K562 (cell line): ENCODE results near the gene ATP4B. TPM values are rescaled to one million over a fixed set of nuclear protein-coding genes. Genes with fewer than 3 reads are reported as not detected.

Experiments
- ATAC-seq: fragments of 200-7000 bp; cut with Tn5 transposase; 3 replicates; pipeline ENCODE4 v1.9.1; 2020; ENCODE audit warnings: moderate library complexity
- BruUV-seq: library from RNA; stranded (reverse); fragments of 400-500 nt; replicated peaks from 2 replicates; lab custom pipeline; 2021; lab: Mats Ljungman, UMichigan
- CTCF ChIA-PET: fragments of 300-600 bp; formaldehyde crosslinking; extraction: SDS; loops from one replicate; lab custom pipeline; 2021; ENCODE audit warnings: low intra/inter-chr PET ratio; lab: Yijun Ruan, JAX
- POLR2A ChIA-PET: fragments of 300-600, 350-650 bp; sonication (Branson Sonifier 250); formaldehyde crosslinking; extraction: SDS; loops from one replicate; lab custom pipeline; 2021; ENCODE audit warnings: antibody characterized with exemption, inconsistent platforms; lab: Yijun Ruan, JAX
- DNase-seq, 4 experiments: peaks; one replicate each; pipeline versions ENCODE4 v3.0.0 to v3.0.0-alpha.2; 2011 to 2018; ENCODE audit warnings: low spot score in 3 of 4, mixed read lengths in 3 of 4; ENCODE audit errors: extremely low read depth in 1 of 4
- FAIRE-seq: peaks from 2 replicates; lab custom pipeline; 2011; peaks lifted over from hg19 to GRCh38; lab: Jason Lieb, UNC
- H2AFZ ChIP-seq: 2 replicates; pipeline ENCODE4 v1.6.0; 2011; ENCODE audit warnings: low read depth, low read length, control low read depth, inconsistent platforms
- H3K27ac ChIP-seq: fragments of 200-600 bp; 3 replicates; pipeline ENCODE4 v1.8.0; 2011; ENCODE audit warnings: low read depth, mild to moderate bottlenecking, control low read depth, inconsistent platforms, low read length, moderate library complexity, mixed read lengths; ENCODE audit errors: extremely low read depth
- H3K27me3 ChIP-seq, 2 experiments: fragments of 300-600 bp in 1 of 2; 2 replicates in 1 of 2; 3 replicates in 1 of 2; pipeline versions ENCODE4 v1.6.0 to v1.8.0; 2011; ENCODE audit warnings: inconsistent platforms in 2 of 2, low read length in 2 of 2, mild to moderate bottlenecking in 1 of 2, mixed read lengths in 1 of 2, moderate library complexity in 1 of 2; ENCODE audit not compliant: control insufficient read depth in 2 of 2, insufficient read depth in 2 of 2
- H3K36me3 ChIP-seq: fragments of 300-600 bp; 3 replicates; pipeline ENCODE4 v1.8.0; 2011; ENCODE audit warnings: mild to moderate bottlenecking, low read length, inconsistent platforms; ENCODE audit not compliant: control insufficient read depth, insufficient read depth
- H3K4me1 ChIP-seq, 2 experiments: fragments of 200-600 bp in 1 of 2; replicated peaks in 1 of 2; 2 replicates in 1 of 2; 3 replicates in 1 of 2; pipeline versions ENCODE4 v1.5.1 to v1.8.0; 2011; ENCODE audit warnings: inconsistent platforms in 2 of 2, low read length in 2 of 2, mild to moderate bottlenecking in 1 of 2, mixed read lengths in 1 of 2, moderate library complexity in 1 of 2; ENCODE audit not compliant: control insufficient read depth in 2 of 2, insufficient read depth in 2 of 2
- H3K4me2 ChIP-seq: 2 replicates; pipeline ENCODE4 v1.6.1; 2011; ENCODE audit warnings: low read length, control low read depth, inconsistent platforms, mixed read lengths; ENCODE audit not compliant: insufficient read depth
- H3K4me3 ChIP-seq: fragments of 200-600 bp; sonication (generic), shearing (Covaris generic); 2 replicates; pipeline ENCODE4 v1.5.1; 2016; ENCODE audit warnings: control low read depth, inconsistent platforms
- H3K79me2 ChIP-seq: fragments of 200-600 bp; 3 replicates; pipeline ENCODE4 v1.8.0; 2011; ENCODE audit warnings: low read length, inconsistent platforms; ENCODE audit not compliant: control insufficient read depth, insufficient read depth
- H3K9ac ChIP-seq, 2 experiments: 2 replicates each; pipeline versions ENCODE4 v1.6.0 to v1.6.1; 2011; ENCODE audit warnings: low read depth in 2 of 2, low read length in 2 of 2, control low read depth in 1 of 2, inconsistent platforms in 1 of 2, mild to moderate bottlenecking in 1 of 2, mixed read lengths in 1 of 2; ENCODE audit not compliant: insufficient read depth in 1 of 2
- H3K9me1 ChIP-seq: one replicate; pipeline ENCODE4 v1.6.0; 2011; ENCODE audit warnings: inconsistent platforms, mild to moderate bottlenecking, low read length, moderate library complexity; ENCODE audit not compliant: control insufficient read depth, insufficient read depth
- H3K9me3 ChIP-seq: replicated peaks from 2 replicates; pipeline ENCODE4 v1.5.1; 2011; ENCODE audit warnings: low read depth, low read length, inconsistent platforms; ENCODE audit not compliant: control insufficient read depth, insufficient read depth
- H4K20me1 ChIP-seq: replicated peaks from 2 replicates; pipeline ENCODE4 v1.6.1; 2011; ENCODE audit warnings: low read length, inconsistent platforms, mixed read lengths; ENCODE audit not compliant: control insufficient read depth, insufficient read depth
- ATF4 ChIP-seq: fragments of 450-650 bp; formaldehyde crosslinking; IDR thresholded peaks from 2 replicates; pipeline ENCODE4 v1.4.0; 2022; ENCODE audit warnings: mild to moderate bottlenecking, moderate library complexity
- BRD4 ChIP-seq: fragments of 200-600 bp; sonication (generic); IDR thresholded peaks from 2 replicates; pipeline ENCODE4 v1.6.1; 2017; ENCODE audit warnings: inconsistent platforms
- CTCFL ChIP-seq: IDR thresholded peaks from 2 replicates; pipeline ENCODE4 v1.6.1; 2011; ENCODE audit warnings: borderline replicate concordance, low read depth, mild to moderate bottlenecking, moderate library complexity, low read length; ENCODE audit not compliant: insufficient read depth, poor library complexity, severe bottlenecking
- GABPB2 ChIP-seq: fragments of 250-450 bp; sonication (Bioruptor Pico); conservative IDR thresholded peaks from 2 replicates; pipeline ENCODE4 v1.5.1; 2021; ENCODE audit warnings: mild to moderate bottlenecking
- GATA2 ChIP-seq: sonication (generic); formaldehyde crosslinking; IDR thresholded peaks from 2 replicates; pipeline ENCODE4 v1.4.0; 2020; ENCODE audit warnings: mild to moderate bottlenecking, missing genetic modification reagents
- KDM4B ChIP-seq, 2 experiments: fragments of 450-650 bp in 1 of 2; sonication (generic) in 1 of 2; IDR thresholded peaks; 2 replicates each; pipeline ENCODE4 v1.6.1; 2016 to 2017; ENCODE audit warnings: borderline replicate concordance in 2 of 2, antibody characterized with exemption in 1 of 2, low read depth in 1 of 2, mild to moderate bottlenecking in 1 of 2
- L3MBTL2 ChIP-seq: fragments of 450-650 bp; IDR thresholded peaks from 2 replicates; pipeline ENCODE4 v1.6.1; 2016; ENCODE audit warnings: mild to moderate bottlenecking, moderate library complexity
- MTA3 ChIP-seq: fragments of 450-650 bp; formaldehyde crosslinking; IDR thresholded peaks from 2 replicates; pipeline ENCODE4 v1.6.1; 2017; ENCODE audit warnings: mild to moderate bottlenecking, borderline replicate concordance
- SRSF1 ChIP-seq: fragments of 200-400 bp; formaldehyde crosslinking; IDR thresholded peaks from 2 replicates; pipeline ENCODE4 v1.6.1; 2017; ENCODE audit warnings: mild to moderate bottlenecking, low read depth, low read length, moderate library complexity
- TAL1 ChIP-seq: fragments of 450-650 bp; IDR thresholded peaks from 2 replicates; pipeline ENCODE4 v1.6.1; 2016; ENCODE audit warnings: mild to moderate bottlenecking
- TCF15 ChIP-seq: fragments of 250-450 bp; sonication (Bioruptor Pico); IDR thresholded peaks from 2 replicates; pipeline ENCODE4 v1.8.0; 2022; ENCODE audit warnings: moderate library complexity, mild to moderate bottlenecking, inconsistent platforms
- THAP12 ChIP-seq: fragments of 250-450 bp; sonication (Bioruptor Pico); IDR thresholded peaks from 2 replicates; pipeline ENCODE4 v1.9.0; 2021; ENCODE audit warnings: mild to moderate bottlenecking, inconsistent platforms
- ZNF280B ChIP-seq: fragments of 250-450 bp; sonication (Bioruptor Pico); IDR thresholded peaks from 2 replicates; pipeline ENCODE4 v1.5.1; 2021; ENCODE audit warnings: mild to moderate bottlenecking
- ZNF436 ChIP-seq: fragments of 250-450, 450-650 bp; sonication (Bioruptor Pico); formaldehyde crosslinking; IDR thresholded peaks from 2 replicates; pipeline ENCODE4 v1.7.0; 2020; ENCODE audit warnings: mild to moderate bottlenecking
- WGBS: fragments of 100-300 bp; shearing (Covaris generic); methylation state at CpG from one replicate; pipeline ENCODE4 v1.1.6; 2016; ENCODE audit warnings: low coverage, mixed read lengths; ENCODE audit not compliant: insufficient coverage; ENCODE audit errors: missing lambda C conversion rate; 5-methylcytosine and 5-hydroxymethylcytosine counted together
- in situ Hi-C: fragments of 300-500 bp; cut with MboI; formaldehyde crosslinking; loops from 4 replicates; pipeline ENCODE4 v1.15.0; 2018; ENCODE audit warnings: inconsistent platforms, mixed read lengths
- intact Hi-C: fragments of 100-400 bp; cut with micrococcal nuclease; formaldehyde crosslinking; loops from 2 replicates; pipeline ENCODE4 v1.14.2; 2022
- polyA plus RNA-seq, 8 experiments: library from polyadenylated mRNA; depleted of rRNA in 4 of 8; stranded (reverse) in 5 of 8; unstranded in 3 of 8; fragments of >200 nt; fragmentation: Nextera tagmentation in 2 of 8; fragmentation: Illumina TruSeq in 1 of 8; extraction: Ambion mirVana in 2 of 8; extraction: Trizol in 1 of 8; gene quantifications; 2 replicates each; pipeline versions ENCODE4 v1.2.1 to v1.2.3, GENCODE V29; 2011 to 2014; ENCODE audit warnings: inconsistent platforms in 1 of 8, missing spikeins in 1 of 8
- total RNA-seq, 7 experiments: library from RNA; depleted of rRNA in 6 of 7; stranded (reverse); fragments of >200 nt in 6 of 7; fragmentation: Illumina TruSeq in 2 of 7; extraction: Trizol in 2 of 7; gene quantifications; 2 replicates each; pipeline versions ENCODE4 v1.2.1 to v1.2.3, GENCODE V29; 2011 to 2021; ENCODE audit warnings: low replicate concordance in 1 of 7

The ATP4B gene
- total and polyA plus RNA-seq, 9 of the 15 experiments (the other 6 are each of a cell fraction or from before 2014, with no cell fraction given) = not detected

- no peak for TF ChIP-seq ATF4 (CRISPR knock-in tag)
Measured at GRCh38 chr13:113660066-113660465, 2.1 kb upstream of the ATP4B start (continued).

GRCh38 chr13:113659337-113659736 lies 1.3 kb upstream of the ATP4B start:
- H3K79me2 ChIP-seq = no peaks in the 10 kb centered on the region
- H3K27me3 ChIP-seq = peaks cover 23 to 55% of the 10 kb centered on the region in 2 experiments
- no peak overlapping the region for H3K4me2 ChIP-seq
- no peak overlapping the region for H3K4me3 ChIP-seq
- 0% methylated on average over 6 of the region's 8 CpGs for WGBS
- in situ Hi-C loops = loop anchor here (5.0 to 10.0 kb wide), 2 partner anchors 143 to 255 kb away; no protein-coding TSS in a partner anchor
- ATAC-seq = no peak
- intact Hi-C loops = no loop called here
- H3K4me1 ChIP-seq = peaks cover 0 to 13% of the 10 kb centered on the region in 2 experiments; a peak in 2 of 5 replicates
- H3K9ac ChIP-seq = no peak overlapping the region
- H4K20me1 ChIP-seq = no peaks in the 10 kb centered on the region; the same call in 1 of the 2 replicates
- no peaks in the 10 kb centered on the region for H3K36me3 ChIP-seq
- H2AFZ ChIP-seq = no peak overlapping the region
- POLR2A ChIA-PET = no interaction called here
- CTCF ChIA-PET = no interaction called here
- no peaks in the 10 kb centered on the region for H3K9me1 ChIP-seq
- BruUV-seq = no TSS peak
- no peaks in the 10 kb centered on the region for H3K9me3 ChIP-seq
- no peak for DNase-seq
- H3K27ac ChIP-seq = no peak overlapping the region
- no peak for FAIRE-seq
- TF ChIP-seq BRD4 = no peak
- no peak for TF ChIP-seq GABPB2 (CRISPR knock-in tag)
- no peak for TF ChIP-seq GATA2 (CRISPR knock-in tag)
- no peak for TF ChIP-seq SRSF1
- no peak for TF ChIP-seq CTCFL
- no peak for TF ChIP-seq THAP12 (CRISPR knock-in tag)
- TF ChIP-seq ZNF280B (CRISPR knock-in tag) = no peak
- no peak for TF ChIP-seq TAL1
- TF ChIP-seq L3MBTL2 = no peak
- TF ChIP-seq MTA3 = no peak
- TF ChIP-seq ZNF436 (CRISPR knock-in tag) = no peak
- no peak for TF ChIP-seq TCF15 (CRISPR knock-in tag)
- no peak for TF ChIP-seq KDM4B (IDR thresholded peaks at IDR 0.05; ENCODE audit: borderline replicate concordance in 2 of 2, low read depth in 1 of 2)
